GM23338 (cell line): Measurements from ENCODE around the gene FGD3. TPM values are rescaled to one million over a fixed set of nuclear protein-coding genes. Genes with fewer than 3 reads are reported as not detected.

ENCODE experiments used
- ATAC-seq: fragments of 200-7000 bp; cut with Tn5 transposase; 3 replicates; pipeline ENCODE4 v1.9.1; 2020
- DNase-seq: peaks from one replicate; pipeline ENCODE4 v3.0.0-alpha.2; 2015; ENCODE audit warnings: low spot score
- H2AFZ ChIP-seq: fragments of 200-600 bp; sonication (generic); 2 replicates; pipeline ENCODE4 v1.8.0; 2016; ENCODE audit warnings: antibody characterized with exemption, mild to moderate bottlenecking, moderate library complexity
- H3F3A ChIP-seq: fragments of 200-600 bp; sonication (generic); replicated peaks from 2 replicates; pipeline ENCODE4 v1.8.0; 2017; ENCODE audit warnings: antibody characterized with exemption, mixed run types, low read depth
- H3K27ac ChIP-seq: fragments of 200-600 bp; sonication (generic); 2 replicates; pipeline ENCODE4 v1.6.1; 2016; ENCODE audit warnings: low read depth
- H3K27me3 ChIP-seq: fragments of 200-600 bp; sonication (generic); 2 replicates; pipeline ENCODE4 v1.8.0; 2016; ENCODE audit warnings: mild to moderate bottlenecking, mixed run types, moderate library complexity; ENCODE audit not compliant: insufficient read depth
- H3K36me3 ChIP-seq: fragments of 200-600 bp; sonication (generic); 2 replicates; pipeline ENCODE4 v1.8.0; 2016; ENCODE audit warnings: mild to moderate bottlenecking; ENCODE audit not compliant: insufficient read depth
- H3K4me1 ChIP-seq: fragments of 200-600 bp; sonication (generic); 2 replicates; pipeline ENCODE4 v1.8.0; 2016; ENCODE audit warnings: mild to moderate bottlenecking, moderate library complexity; ENCODE audit not compliant: insufficient read depth
- H3K4me2 ChIP-seq: fragments of 200-600 bp; sonication (generic); 2 replicates; pipeline ENCODE4 v1.7.1; 2017; ENCODE audit warnings: mixed run types
- H3K4me3 ChIP-seq: fragments of 200-600 bp; sonication (generic); 2 replicates; pipeline ENCODE4 v1.6.1; 2016; ENCODE audit warnings: mixed run types
- H3K79me2 ChIP-seq: fragments of 200-600 bp; sonication (generic); replicated peaks from 2 replicates; pipeline ENCODE4 v1.8.0; 2017; ENCODE audit warnings: mild to moderate bottlenecking; ENCODE audit not compliant: insufficient read depth
- H3K9me2 ChIP-seq: fragments of 200-600 bp; sonication (generic); 2 replicates; pipeline ENCODE4 v1.8.0; 2017; ENCODE audit not compliant: insufficient read depth
- H4K20me1 ChIP-seq: fragments of 200-600 bp; sonication (generic); replicated peaks from 2 replicates; pipeline ENCODE4 v1.8.0; 2017; ENCODE audit warnings: mild to moderate bottlenecking; ENCODE audit not compliant: insufficient read depth
- H3K27ac Mint-ChIP-seq: 2 replicates; pipeline ENCODE4 v1.8.0; 2020; ENCODE audit warnings: inconsistent platforms, mild to moderate bottlenecking, moderate library complexity, mixed read lengths
- H3K27me3 Mint-ChIP-seq: 3 replicates; pipeline ENCODE4 v1.8.0; 2022; ENCODE audit warnings: low read depth, mild to moderate bottlenecking, moderate library complexity, mixed read lengths, inconsistent platforms; ENCODE audit not compliant: insufficient read depth, poor library complexity
- H3K36me3 Mint-ChIP-seq: 3 replicates; pipeline ENCODE4 v1.8.0; 2021; ENCODE audit warnings: low read depth, mild to moderate bottlenecking, inconsistent platforms, moderate library complexity, mixed read lengths
- H3K4me1 Mint-ChIP-seq: 3 replicates; pipeline ENCODE4 v1.8.0; 2020; ENCODE audit warnings: mild to moderate bottlenecking, inconsistent platforms, mixed read lengths
- H3K4me3 Mint-ChIP-seq: 3 replicates; pipeline ENCODE4 v1.8.0; 2021; ENCODE audit warnings: moderate library complexity, mild to moderate bottlenecking, inconsistent platforms, mixed read lengths
- H3K9me3 Mint-ChIP-seq: 3 replicates; pipeline ENCODE4 v1.8.0; 2020; ENCODE audit warnings: moderate library complexity, mild to moderate bottlenecking, inconsistent platforms, mixed read lengths
- CREB1 ChIP-seq: fragments of 250-450 bp; sonication (Bioruptor Pico); IDR thresholded peaks from 2 replicates; pipeline ENCODE4 v1.5.0; 2020; ENCODE audit warnings: low read depth, mild to moderate bottlenecking, moderate library complexity
- CTCF ChIP-seq, 2 experiments: fragments of 200-600 bp in 1 of 2; sonication (generic) in 1 of 2; conservative IDR thresholded peaks; 2 replicates each; pipeline versions ENCODE4 v1.5.1 to v1.6.1; 2016 to 2017; ENCODE audit warnings: antibody characterized with exemption in 2 of 2, low read depth in 2 of 2, mild to moderate bottlenecking in 2 of 2, moderate library complexity in 1 of 2
- EZH2 ChIP-seq: fragments of 200-600 bp; sonication (generic); IDR thresholded peaks from one replicate; pipeline ENCODE4 v1.8.0; 2017; ENCODE audit warnings: antibody characterized with exemption, mild to moderate bottlenecking, low read depth; ENCODE audit not compliant: unreplicated experiment
- EZH2phosphoT487 ChIP-seq: fragments of 200-600 bp; sonication (generic); IDR thresholded peaks from one replicate; pipeline ENCODE4 v1.8.1; 2018; ENCODE audit warnings: antibody characterized with exemption; ENCODE audit not compliant: unreplicated experiment
- JUNB ChIP-seq: IDR thresholded peaks from one replicate; pipeline ENCODE4 v1.6.1; 2016; ENCODE audit warnings: antibody characterized with exemption; ENCODE audit not compliant: unreplicated experiment
- NANOG ChIP-seq: IDR thresholded peaks from 2 replicates; pipeline ENCODE4 v1.6.1; 2016; ENCODE audit warnings: antibody characterized with exemption, borderline replicate concordance
- POLR2AphosphoS5 ChIP-seq: IDR thresholded peaks from 2 replicates; pipeline ENCODE4 v1.6.1; 2016; ENCODE audit warnings: antibody characterized with exemption, low read depth
- STAT1 ChIP-seq: IDR thresholded peaks from one replicate; pipeline ENCODE4 v1.6.1; 2016; ENCODE audit warnings: antibody characterized with exemption; ENCODE audit not compliant: unreplicated experiment
- ZNF114 ChIP-seq: fragments of 250-450 bp; sonication (Bioruptor Pico); IDR thresholded peaks from 2 replicates; pipeline ENCODE4 v1.5.0; 2020; ENCODE audit warnings: mild to moderate bottlenecking, moderate library complexity
- ZNF331 ChIP-seq: fragments of 250-450 bp; sonication (Bioruptor Pico); IDR thresholded peaks from 2 replicates; pipeline ENCODE4 v1.5.0; 2020; ENCODE audit warnings: low read depth, mild to moderate bottlenecking, moderate library complexity
- polyA plus RNA-seq: library from polyadenylated mRNA; unstranded; fragments of >200 nt; fragmentation: Nextera tagmentation; extraction: Ambion mirVana; gene quantifications from 2 replicates; pipeline ENCODE4 v1.2.1, GENCODE V29; 2016
- total RNA-seq: library from RNA; depleted of rRNA; stranded (reverse); fragments of >200 nt; shearing (Covaris generic); gene quantifications from 2 replicates; pipeline ENCODE4 v1.2.3, GENCODE V29; 2014
- TF ChIP-seq, protein P1 (sequence below): IDR thresholded peaks from one replicate; pipeline ENCODE4 v1.6.1; 2018; ENCODE audit warnings: antibody characterized with exemption; ENCODE audit not compliant: unreplicated experiment
- TF ChIP-seq, protein P2 (sequence below): fragments of 250-450 bp; sonication (Bioruptor Pico); IDR thresholded peaks from 2 replicates; pipeline ENCODE4 v1.5.0; 2020; ENCODE audit warnings: mild to moderate bottlenecking, moderate library complexity
- TF ChIP-seq, protein P3 (sequence below): IDR thresholded peaks from 2 replicates; pipeline ENCODE4 v1.6.1; 2016; ENCODE audit warnings: antibody characterized with exemption

The FGD3 gene
- total and polyA plus RNA-seq, 2 experiments from 2014 or later = 0.95 to 1.7 TPM

DNA sequence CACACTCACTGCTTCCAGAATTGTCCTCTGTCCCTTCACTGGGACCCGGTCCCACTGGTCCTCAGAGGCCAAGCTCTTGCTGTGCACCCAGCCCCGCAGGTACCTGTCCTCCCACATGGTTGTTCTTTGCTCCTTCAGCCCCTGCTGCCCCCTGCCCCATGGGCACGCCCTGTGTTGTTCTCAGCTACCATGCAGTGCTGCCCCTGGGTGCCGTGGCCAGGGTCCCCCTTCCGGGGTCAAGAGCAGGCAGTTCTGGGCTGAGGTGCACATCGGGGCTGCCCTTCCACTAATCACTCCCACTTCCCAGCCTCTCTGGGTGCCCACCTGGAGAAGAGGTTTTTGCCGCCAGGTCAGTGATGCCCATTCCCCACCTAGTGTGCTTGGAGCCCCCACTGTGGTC is 79.3 kb downstream of the FGD3 start:
- H3K36me3 Mint-ChIP-seq = no peaks in the 10 kb centered on the region
- Histone ChIP-seq H3K36me3 (no peaks in the 10 kb centered on the region), H3F3A (no peaks in the 10 kb centered on the region), H3K4me3 (no peak overlapping the region), H3K27ac (no peak overlapping the region), H3K27me3 (no peaks in the 10 kb centered on the region), H4K20me1 (no peaks in the 10 kb centered on the region), H3K4me2 (no peak overlapping the region), H2AFZ (no peak overlapping the region), H3K79me2 (no peaks in the 10 kb centered on the region), H3K4me1 (peaks cover 7% of the 10 kb centered on the region; the same call in 1 of the 2 replicates), H3K9me2 (no peaks in the 10 kb centered on the region)
- peaks cover 5% of the 10 kb centered on the region for H3K27me3 Mint-ChIP-seq
- no peak for ATAC-seq
- no peaks in the 10 kb centered on the region for H3K9me3 Mint-ChIP-seq
- H3K4me3 Mint-ChIP-seq = no peak overlapping the region
- TF ChIP-seq STAT1 (no peak), NANOG (no peak), ZNF114 (CRISPR knock-in tag) (no peak), JUNB (no peak), ZNF331 (CRISPR knock-in tag) (no peak), EZH2phosphoT487 (no peak), CTCF (conservative IDR thresholded peaks at IDR 0.05; ENCODE audit: low read depth in 2 of 2) (no peak), POLR2AphosphoS5 (no peak), CREB1 (CRISPR knock-in tag) (no peak), EZH2 (no peak)
- TF ChIP-seq, protein P1, sequence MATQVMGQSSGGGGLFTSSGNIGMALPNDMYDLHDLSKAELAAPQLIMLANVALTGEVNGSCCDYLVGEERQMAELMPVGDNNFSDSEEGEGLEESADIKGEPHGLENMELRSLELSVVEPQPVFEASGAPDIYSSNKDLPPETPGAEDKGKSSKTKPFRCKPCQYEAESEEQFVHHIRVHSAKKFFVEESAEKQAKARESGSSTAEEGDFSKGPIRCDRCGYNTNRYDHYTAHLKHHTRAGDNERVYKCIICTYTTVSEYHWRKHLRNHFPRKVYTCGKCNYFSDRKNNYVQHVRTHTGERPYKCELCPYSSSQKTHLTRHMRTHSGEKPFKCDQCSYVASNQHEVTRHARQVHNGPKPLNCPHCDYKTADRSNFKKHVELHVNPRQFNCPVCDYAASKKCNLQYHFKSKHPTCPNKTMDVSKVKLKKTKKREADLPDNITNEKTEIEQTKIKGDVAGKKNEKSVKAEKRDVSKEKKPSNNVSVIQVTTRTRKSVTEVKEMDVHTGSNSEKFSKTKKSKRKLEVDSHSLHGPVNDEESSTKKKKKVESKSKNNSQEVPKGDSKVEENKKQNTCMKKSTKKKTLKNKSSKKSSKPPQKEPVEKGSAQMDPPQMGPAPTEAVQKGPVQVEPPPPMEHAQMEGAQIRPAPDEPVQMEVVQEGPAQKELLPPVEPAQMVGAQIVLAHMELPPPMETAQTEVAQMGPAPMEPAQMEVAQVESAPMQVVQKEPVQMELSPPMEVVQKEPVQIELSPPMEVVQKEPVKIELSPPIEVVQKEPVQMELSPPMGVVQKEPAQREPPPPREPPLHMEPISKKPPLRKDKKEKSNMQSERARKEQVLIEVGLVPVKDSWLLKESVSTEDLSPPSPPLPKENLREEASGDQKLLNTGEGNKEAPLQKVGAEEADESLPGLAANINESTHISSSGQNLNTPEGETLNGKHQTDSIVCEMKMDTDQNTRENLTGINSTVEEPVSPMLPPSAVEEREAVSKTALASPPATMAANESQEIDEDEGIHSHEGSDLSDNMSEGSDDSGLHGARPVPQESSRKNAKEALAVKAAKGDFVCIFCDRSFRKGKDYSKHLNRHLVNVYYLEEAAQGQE = no peak
- TF ChIP-seq, protein P2, sequence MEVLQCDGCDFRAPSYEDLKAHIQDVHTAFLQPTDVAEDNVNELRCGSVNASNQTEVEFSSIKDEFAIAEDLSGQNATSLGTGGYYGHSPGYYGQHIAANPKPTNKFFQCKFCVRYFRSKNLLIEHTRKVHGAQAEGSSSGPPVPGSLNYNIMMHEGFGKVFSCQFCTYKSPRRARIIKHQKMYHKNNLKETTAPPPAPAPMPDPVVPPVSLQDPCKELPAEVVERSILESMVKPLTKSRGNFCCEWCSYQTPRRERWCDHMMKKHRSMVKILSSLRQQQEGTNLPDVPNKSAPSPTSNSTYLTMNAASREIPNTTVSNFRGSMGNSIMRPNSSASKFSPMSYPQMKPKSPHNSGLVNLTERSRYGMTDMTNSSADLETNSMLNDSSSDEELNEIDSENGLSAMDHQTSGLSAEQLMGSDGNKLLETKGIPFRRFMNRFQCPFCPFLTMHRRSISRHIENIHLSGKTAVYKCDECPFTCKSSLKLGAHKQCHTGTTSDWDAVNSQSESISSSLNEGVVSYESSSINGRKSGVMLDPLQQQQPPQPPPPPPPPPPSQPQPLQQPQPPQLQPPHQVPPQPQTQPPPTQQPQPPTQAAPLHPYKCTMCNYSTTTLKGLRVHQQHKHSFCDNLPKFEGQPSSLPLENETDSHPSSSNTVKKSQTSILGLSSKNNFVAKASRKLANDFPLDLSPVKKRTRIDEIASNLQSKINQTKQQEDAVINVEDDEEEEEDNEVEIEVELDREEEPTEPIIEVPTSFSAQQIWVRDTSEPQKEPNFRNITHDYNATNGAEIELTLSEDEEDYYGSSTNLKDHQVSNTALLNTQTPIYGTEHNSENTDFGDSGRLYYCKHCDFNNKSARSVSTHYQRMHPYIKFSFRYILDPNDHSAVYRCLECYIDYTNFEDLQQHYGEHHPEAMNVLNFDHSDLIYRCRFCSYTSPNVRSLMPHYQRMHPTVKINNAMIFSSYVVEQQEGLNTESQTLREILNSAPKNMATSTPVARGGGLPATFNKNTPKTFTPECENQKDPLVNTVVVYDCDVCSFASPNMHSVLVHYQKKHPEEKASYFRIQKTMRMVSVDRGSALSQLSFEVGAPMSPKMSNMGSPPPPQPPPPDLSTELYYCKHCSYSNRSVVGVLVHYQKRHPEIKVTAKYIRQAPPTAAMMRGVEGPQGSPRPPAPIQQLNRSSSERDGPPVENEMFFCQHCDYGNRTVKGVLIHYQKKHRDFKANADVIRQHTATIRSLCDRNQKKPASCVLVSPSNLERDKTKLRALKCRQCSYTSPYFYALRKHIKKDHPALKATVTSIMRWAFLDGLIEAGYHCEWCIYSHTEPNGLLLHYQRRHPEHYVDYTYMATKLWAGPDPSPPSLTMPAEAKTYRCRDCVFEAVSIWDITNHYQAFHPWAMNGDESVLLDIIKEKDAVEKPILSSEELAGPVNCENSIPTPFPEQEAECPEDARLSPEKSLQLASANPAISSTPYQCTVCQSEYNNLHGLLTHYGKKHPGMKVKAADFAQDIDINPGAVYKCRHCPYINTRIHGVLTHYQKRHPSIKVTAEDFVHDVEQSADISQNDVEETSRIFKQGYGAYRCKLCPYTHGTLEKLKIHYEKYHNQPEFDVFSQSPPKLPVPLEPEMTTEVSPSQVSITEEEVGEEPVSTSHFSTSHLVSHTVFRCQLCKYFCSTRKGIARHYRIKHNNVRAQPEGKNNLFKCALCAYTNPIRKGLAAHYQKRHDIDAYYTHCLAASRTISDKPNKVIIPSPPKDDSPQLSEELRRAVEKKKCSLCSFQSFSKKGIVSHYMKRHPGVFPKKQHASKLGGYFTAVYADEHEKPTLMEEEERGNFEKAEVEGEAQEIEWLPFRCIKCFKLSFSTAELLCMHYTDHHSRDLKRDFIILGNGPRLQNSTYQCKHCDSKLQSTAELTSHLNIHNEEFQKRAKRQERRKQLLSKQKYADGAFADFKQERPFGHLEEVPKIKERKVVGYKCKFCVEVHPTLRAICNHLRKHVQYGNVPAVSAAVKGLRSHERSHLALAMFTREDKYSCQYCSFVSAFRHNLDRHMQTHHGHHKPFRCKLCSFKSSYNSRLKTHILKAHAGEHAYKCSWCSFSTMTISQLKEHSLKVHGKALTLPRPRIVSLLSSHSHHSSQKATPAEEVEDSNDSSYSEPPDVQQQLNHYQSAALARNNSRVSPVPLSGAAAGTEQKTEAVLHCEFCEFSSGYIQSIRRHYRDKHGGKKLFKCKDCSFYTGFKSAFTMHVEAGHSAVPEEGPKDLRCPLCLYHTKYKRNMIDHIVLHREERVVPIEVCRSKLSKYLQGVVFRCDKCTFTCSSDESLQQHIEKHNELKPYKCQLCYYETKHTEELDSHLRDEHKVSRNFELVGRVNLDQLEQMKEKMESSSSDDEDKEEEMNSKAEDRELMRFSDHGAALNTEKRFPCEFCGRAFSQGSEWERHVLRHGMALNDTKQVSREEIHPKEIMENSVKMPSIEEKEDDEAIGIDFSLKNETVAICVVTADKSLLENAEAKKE (CRISPR knock-in tag) = no peak
- TF ChIP-seq, protein P3, sequence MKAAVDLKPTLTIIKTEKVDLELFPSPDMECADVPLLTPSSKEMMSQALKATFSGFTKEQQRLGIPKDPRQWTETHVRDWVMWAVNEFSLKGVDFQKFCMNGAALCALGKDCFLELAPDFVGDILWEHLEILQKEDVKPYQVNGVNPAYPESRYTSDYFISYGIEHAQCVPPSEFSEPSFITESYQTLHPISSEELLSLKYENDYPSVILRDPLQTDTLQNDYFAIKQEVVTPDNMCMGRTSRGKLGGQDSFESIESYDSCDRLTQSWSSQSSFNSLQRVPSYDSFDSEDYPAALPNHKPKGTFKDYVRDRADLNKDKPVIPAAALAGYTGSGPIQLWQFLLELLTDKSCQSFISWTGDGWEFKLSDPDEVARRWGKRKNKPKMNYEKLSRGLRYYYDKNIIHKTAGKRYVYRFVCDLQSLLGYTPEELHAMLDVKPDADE = no peak
- peaks cover 9% of the 10 kb centered on the region for H3K4me1 Mint-ChIP-seq
- no peak for DNase-seq
- H3K27ac Mint-ChIP-seq = no peak overlapping the region
